H1 (cell line): ENCODE data around the gene H1-8. TPM values are rescaled to one million over a fixed set of nuclear protein-coding genes. Genes with fewer than 3 reads are reported as not detected.

Experiments
- CTCF ChIA-PET: fragments of 300-600 bp; sonication (Branson Sonifier 250); formaldehyde crosslinking; loops from one replicate; lab custom pipeline; 2021; ENCODE audit not compliant: partially characterized antibody; lab: Charles Lee
- POLR2A ChIA-PET: fragments of 300-600 bp; sonication (Branson Sonifier 250); formaldehyde crosslinking; loops from one replicate; lab custom pipeline; 2021; ENCODE audit warnings: inconsistent platforms; ENCODE audit not compliant: partially characterized antibody; lab: Charles Lee
- DNase-seq, 2 experiments: peaks; one replicate each; pipeline versions ENCODE4 v3.0.0 to v3.0.0-alpha.2; 2010 to 2022; ENCODE audit warnings: low spot score in 2 of 2, low read depth in 1 of 2, mixed read lengths in 1 of 2
- FAIRE-seq: peaks from 2 replicates; lab custom pipeline; 2011; peaks lifted over from hg19 to GRCh38; lab: Jason Lieb, UNC
- H2AFZ ChIP-seq: 2 replicates; pipeline ENCODE4 v1.8.1; 2012; ENCODE audit warnings: low read length, inconsistent platforms
- H2AK5ac ChIP-seq: 2 replicates; pipeline ENCODE4 v1.6.1; 2013; ENCODE audit warnings: low read depth, low read length
- H2BK120ac ChIP-seq: replicated peaks from 2 replicates; pipeline ENCODE3; 2013; ENCODE audit warnings: low read depth, low read length, inconsistent platforms
- H2BK12ac ChIP-seq: 2 replicates; pipeline ENCODE4 v1.6.1; 2013; ENCODE audit warnings: low read depth, low read length
- H2BK15ac ChIP-seq: 2 replicates; pipeline ENCODE4 v1.6.1; 2013; ENCODE audit warnings: low read length
- H2BK20ac ChIP-seq: 2 replicates; pipeline ENCODE4 v1.6.1; 2013; ENCODE audit warnings: low read length
- H2BK5ac ChIP-seq: 2 replicates; pipeline ENCODE4 v1.6.1; 2013; ENCODE audit warnings: low read depth, low read length
- H3K14ac ChIP-seq: 2 replicates; pipeline ENCODE4 v1.6.1; 2013; ENCODE audit warnings: inconsistent platforms; ENCODE audit not compliant: insufficient read length
- H3K18ac ChIP-seq: 2 replicates; pipeline ENCODE4 v1.6.1; 2013; ENCODE audit warnings: low read length; ENCODE audit errors: extremely low read depth
- H3K23ac ChIP-seq: 2 replicates; pipeline ENCODE4 v1.6.1; 2013; ENCODE audit warnings: inconsistent platforms; ENCODE audit not compliant: insufficient read length
- H3K23me2 ChIP-seq: 2 replicates; pipeline ENCODE4 v1.6.1; 2013; ENCODE audit warnings: low read depth, low read length
- H3K27ac ChIP-seq: 2 replicates; pipeline ENCODE4 v1.6.1; 2011; ENCODE audit warnings: low read depth, low read length, inconsistent platforms
- H3K27me3 ChIP-seq, 4 experiments: replicated peaks in 1 of 4; 1 replicate in 1 of 4; 2 replicates in 3 of 4; pipeline versions ENCODE4 v1.6.1 to v1.8.1; 2011 to 2013; ENCODE audit warnings: low read length in 3 of 4, mild to moderate bottlenecking in 3 of 4, inconsistent platforms in 2 of 4, mixed read lengths in 2 of 4, moderate library complexity in 1 of 4; ENCODE audit not compliant: control insufficient read depth in 3 of 4, insufficient read depth in 3 of 4; ENCODE audit errors: extremely low read depth in 1 of 4
- H3K36me3 ChIP-seq, 4 experiments: 2 replicates each; pipeline versions ENCODE4 v1.6.1 to v1.8.1; 2011 to 2013; ENCODE audit warnings: mild to moderate bottlenecking in 4 of 4, low read length in 3 of 4, moderate library complexity in 2 of 4, control low read depth in 1 of 4, inconsistent platforms in 1 of 4; ENCODE audit not compliant: insufficient read depth in 4 of 4, control insufficient read depth in 2 of 4
- H3K4ac ChIP-seq: replicated peaks from 2 replicates; pipeline ENCODE3; 2013; ENCODE audit warnings: low read length, low read depth, mixed read lengths, inconsistent platforms; ENCODE audit not compliant: insufficient read length
- H3K4me1 ChIP-seq, 4 experiments: replicated peaks in 1 of 4; 1 replicate in 1 of 4; 2 replicates in 3 of 4; pipeline versions ENCODE4 v1.6.1 to v1.8.1; 2011 to 2013; ENCODE audit warnings: low read length in 3 of 4, inconsistent platforms in 2 of 4, mixed read lengths in 1 of 4; ENCODE audit not compliant: insufficient read depth in 4 of 4, control insufficient read depth in 3 of 4
- H3K4me2 ChIP-seq, 2 experiments: 2 replicates each; pipeline versions ENCODE4 v1.6.1 to v1.8.1; 2011 to 2013; ENCODE audit warnings: low read depth in 2 of 2, low read length in 2 of 2, control low read depth in 1 of 2, inconsistent platforms in 1 of 2, mild to moderate bottlenecking in 1 of 2; ENCODE audit not compliant: insufficient read depth in 1 of 2
- H3K4me3 ChIP-seq, 4 experiments: fragments of 200-600, 300-600 bp in 1 of 4; sonication (generic), shearing (Covaris generic), sonication (Bioruptor Twin) in 1 of 4; 2 replicates each; pipeline versions ENCODE4 v1.5.1 to v1.8.1; 2011 to 2016; ENCODE audit warnings: low read length in 4 of 4, low read depth in 3 of 4, control low read depth in 2 of 4, inconsistent platforms in 2 of 4, mild to moderate bottlenecking in 2 of 4, mixed read lengths in 1 of 4, moderate library complexity in 1 of 4; ENCODE audit not compliant: insufficient read depth in 2 of 4; ENCODE audit errors: extremely low read depth in 1 of 4
- H3K56ac ChIP-seq: replicated peaks from 2 replicates; pipeline ENCODE3; 2013; ENCODE audit warnings: low read depth, mild to moderate bottlenecking, mixed read lengths, low read length, inconsistent platforms; ENCODE audit not compliant: insufficient read length
- H3K79me1 ChIP-seq: 2 replicates; pipeline ENCODE4 v1.6.1; 2013; ENCODE audit warnings: low read depth, low read length, control low read depth
- H3K79me2 ChIP-seq, 2 experiments: 2 replicates each; pipeline versions ENCODE4 v1.6.1 to v1.8.1; 2012 to 2013; ENCODE audit warnings: low read length in 2 of 2, mild to moderate bottlenecking in 2 of 2, inconsistent platforms in 1 of 2; ENCODE audit not compliant: insufficient read depth in 2 of 2, control insufficient read depth in 1 of 2
- H3K9ac ChIP-seq, 4 experiments: replicated peaks in 1 of 4; 1 replicate in 1 of 4; 2 replicates in 3 of 4; pipeline versions ENCODE4 v1.6.1 to v1.8.1; 2011 to 2013; ENCODE audit warnings: low read depth in 3 of 4, low read length in 3 of 4, control low read depth in 2 of 4, mild to moderate bottlenecking in 2 of 4, moderate library complexity in 2 of 4, inconsistent platforms in 1 of 4; ENCODE audit errors: extremely low read depth in 1 of 4
- H3K9me3 ChIP-seq, 2 experiments: 2 replicates each; pipeline versions ENCODE4 v1.6.1 to v1.8.1; 2012 to 2013; ENCODE audit warnings: mild to moderate bottlenecking in 2 of 2, moderate library complexity in 2 of 2, control low read depth in 1 of 2, inconsistent platforms in 1 of 2, low read depth in 1 of 2, low read length in 1 of 2, mixed read lengths in 1 of 2; ENCODE audit not compliant: insufficient read depth in 2 of 2
- H4K20me1 ChIP-seq, 2 experiments: replicated peaks in 1 of 2; 2 replicates each; pipeline versions ENCODE3 to v1.8.1; 2011 to 2013; ENCODE audit warnings: inconsistent platforms in 2 of 2, low read length in 2 of 2, mild to moderate bottlenecking in 1 of 2; ENCODE audit not compliant: insufficient read depth in 2 of 2, control insufficient read depth in 1 of 2
- H4K5ac ChIP-seq: 2 replicates; pipeline ENCODE4 v1.6.1; 2013; ENCODE audit warnings: low read length, low read depth, mixed read lengths, inconsistent platforms; ENCODE audit not compliant: insufficient read length
- H4K8ac ChIP-seq: 2 replicates; pipeline ENCODE4 v1.8.0; 2013; ENCODE audit warnings: mild to moderate bottlenecking, moderate library complexity, low read length, inconsistent platforms; ENCODE audit not compliant: insufficient read depth; ENCODE audit errors: extremely low read depth
- H4K91ac ChIP-seq: replicated peaks from 2 replicates; pipeline ENCODE3; 2013; ENCODE audit warnings: low read length, mixed read lengths, inconsistent platforms; ENCODE audit not compliant: insufficient read length
- CHD2 ChIP-seq: IDR thresholded peaks from 2 replicates; pipeline ENCODE4 v1.6.1; 2012; ENCODE audit warnings: low read length, improper control_type of control experiment
- CREB1 ChIP-seq: IDR thresholded peaks from 2 replicates; pipeline ENCODE4 v1.6.1; 2012; ENCODE audit warnings: inconsistent platforms
- CTBP2 ChIP-seq: IDR thresholded peaks from 2 replicates; pipeline ENCODE4 v1.7.0; 2011; ENCODE audit warnings: borderline replicate concordance, mild to moderate bottlenecking, moderate library complexity, mixed read lengths, low read length; ENCODE audit not compliant: insufficient read depth, insufficient read length
- GTF2F1 ChIP-seq: IDR thresholded peaks from 2 replicates; pipeline ENCODE4 v1.6.1; 2012; ENCODE audit warnings: low read depth, low read length, improper control_type of control experiment, borderline replicate concordance
- KDM1A ChIP-seq: fragments of 200-600, 300-600 bp; sonication (generic); IDR thresholded peaks from 2 replicates; pipeline ENCODE4 v1.7.1; 2016; ENCODE audit warnings: mild to moderate bottlenecking, low read length, borderline replicate concordance
- POLR2AphosphoS5 ChIP-seq: IDR thresholded peaks from 2 replicates; pipeline ENCODE4 v1.6.1; 2011; ENCODE audit warnings: low read depth, low read length
- RFX5 ChIP-seq: IDR thresholded peaks from 2 replicates; pipeline ENCODE4 v1.6.1; 2011; ENCODE audit warnings: low read depth, low read length, improper control_type of control experiment, borderline replicate concordance
- SAP30 ChIP-seq: fragments of 300-600 bp; sonication (generic); IDR thresholded peaks from 2 replicates; pipeline ENCODE4 v1.7.1; 2012; ENCODE audit warnings: low read length, moderate library complexity, mild to moderate bottlenecking, inconsistent platforms; ENCODE audit not compliant: insufficient read depth, insufficient replicate concordance
- SIX5 ChIP-seq: IDR thresholded peaks from 2 replicates; pipeline ENCODE4 v1.6.1; 2011; ENCODE audit warnings: mild to moderate bottlenecking, low read depth, low read length
- SRF ChIP-seq: IDR thresholded peaks from 2 replicates; pipeline ENCODE4 v1.6.1; 2011; ENCODE audit warnings: mild to moderate bottlenecking, low read depth, low read length, moderate library complexity
- TBP ChIP-seq: IDR thresholded peaks from 2 replicates; pipeline ENCODE4 v1.6.1; 2011; ENCODE audit warnings: low read depth, low read length, improper control_type of control experiment
- WGBS, 2 experiments: shearing (Covaris generic) in 1 of 2; methylation state at CpG; one replicate each; pipeline versions ENCODE4 v1.1.6 to v1.1.7; 2013 to 2015; ENCODE audit warnings: low lambda C conversion rate in 2 of 2, mixed read lengths in 2 of 2, inconsistent platforms in 1 of 2, low coverage in 1 of 2, missing lambda C conversion rate in 1 of 2; ENCODE audit not compliant: insufficient replicate concordance in 2 of 2, insufficient coverage in 1 of 2, insufficient read length in 1 of 2; ENCODE audit errors: extremely low coverage in 1 of 2, missing lambda C conversion rate in 1 of 2; 5-methylcytosine and 5-hydroxymethylcytosine counted together
- polyA plus RNA-seq, 7 experiments: library from polyadenylated mRNA; depleted of rRNA in 3 of 7; stranded (reverse) in 5 of 7; unstranded in 2 of 7; fragments of >200 nt in 5 of 7; fragments of 200-250 nt in 2 of 7; gene quantifications; 1 replicate in 5 of 7; 2 replicates in 1 of 7; 4 replicates in 1 of 7; pipeline versions ENCODE4 v1.2.1 to v1.2.3, GENCODE V29; 2011 to 2013; ENCODE audit warnings: missing spikeins in 2 of 7, mixed read lengths in 2 of 7
- total RNA-seq: library from RNA; stranded (reverse); fragmentation: NEBNext Ultra II Directional; extraction: Animal tissue kit (Norgen Biotek cat#: 25700); gene quantifications from 2 replicates; pipeline ENCODE4 v1.2.1, GENCODE V29; 2021
- TF ChIP-seq, protein P1 (sequence below): IDR thresholded peaks from 2 replicates; pipeline ENCODE4 v1.6.1; 2012; ENCODE audit warnings: low read length, inconsistent platforms
- TF ChIP-seq, protein P2 (sequence below): IDR thresholded peaks from 2 replicates; pipeline ENCODE4 v1.6.1; 2012; ENCODE audit warnings: inconsistent platforms

H1-8 gene
- total and polyA plus RNA-seq, 2 of the 8 experiments (the other 6 are each of a cell fraction or from before 2014, with no cell fraction given) = not detected

DNA sequence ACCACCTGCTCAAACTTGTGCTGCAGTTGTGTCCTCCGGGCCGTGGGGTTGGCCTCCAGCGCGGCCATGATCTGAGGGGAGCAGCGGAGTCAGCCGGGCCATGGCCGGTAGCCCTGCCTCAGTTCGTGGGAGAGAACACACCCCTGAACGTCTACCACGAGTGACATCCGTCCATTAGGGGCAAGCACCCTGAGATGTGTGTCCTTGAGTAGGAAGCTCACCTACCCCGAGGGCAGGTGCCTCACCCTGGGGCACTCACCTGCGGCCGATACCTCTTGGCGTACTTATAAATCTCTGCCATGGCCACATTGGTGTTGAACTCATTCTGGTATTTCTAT lies 13.4 kb downstream of the H1-8 start:
- Histone ChIP-seq H2BK12ac (no peak overlapping the region), H2BK15ac (no peak overlapping the region), H3K4ac (no peak overlapping the region), H3K14ac (no peak overlapping the region), H3K23ac (no peak overlapping the region), H3K56ac (no peak overlapping the region), H3K4me1 (peaks cover 3 to 22% (median 11%) of the 10 kb centered on the region in 4 experiments), H4K91ac (no peak overlapping the region), H3K4me3 (no peak overlapping the region), H3K4me2 (no peak overlapping the region), H3K9ac (no peak overlapping the region), H3K23me2 (no peaks in the 10 kb centered on the region), H4K20me1 (peaks cover 0 to 1% of the 10 kb centered on the region in 2 experiments), H4K5ac (no peak overlapping the region), H2AK5ac (no peak overlapping the region), H3K27ac (no peak overlapping the region), H3K79me1 (no peaks in the 10 kb centered on the region), H2BK20ac (no peak overlapping the region), H3K27me3 (no peaks in the 10 kb centered on the region; a peak in 1 of 7 replicates), H2BK5ac (no peak overlapping the region), H2BK120ac (no peak overlapping the region), H3K9me3 (no peaks in the 10 kb centered on the region), H3K36me3 (no peaks in the 10 kb centered on the region; a peak in 1 of 8 replicates), H3K18ac (no peak overlapping the region), H3K79me2 (no peaks in the 10 kb centered on the region), H2AFZ (no peak overlapping the region), H4K8ac (no peak overlapping the region)
- no peak for DNase-seq
- 96% methylated on average over 15 of the region's 15 CpGs; no CpG with 5 or more reads in 1 of the 2 experiments for WGBS, 2 experiments
- CTCF ChIA-PET = interaction anchor here (2.3 to 11.3 kb wide), 3 partner anchors 10 to 67 kb away, joined by 10 to 93 read pairs (median 10); no protein-coding TSS in a partner anchor
- POLR2A ChIA-PET = no interaction called here
- no peak for FAIRE-seq
- TF ChIP-seq, protein P1, sequence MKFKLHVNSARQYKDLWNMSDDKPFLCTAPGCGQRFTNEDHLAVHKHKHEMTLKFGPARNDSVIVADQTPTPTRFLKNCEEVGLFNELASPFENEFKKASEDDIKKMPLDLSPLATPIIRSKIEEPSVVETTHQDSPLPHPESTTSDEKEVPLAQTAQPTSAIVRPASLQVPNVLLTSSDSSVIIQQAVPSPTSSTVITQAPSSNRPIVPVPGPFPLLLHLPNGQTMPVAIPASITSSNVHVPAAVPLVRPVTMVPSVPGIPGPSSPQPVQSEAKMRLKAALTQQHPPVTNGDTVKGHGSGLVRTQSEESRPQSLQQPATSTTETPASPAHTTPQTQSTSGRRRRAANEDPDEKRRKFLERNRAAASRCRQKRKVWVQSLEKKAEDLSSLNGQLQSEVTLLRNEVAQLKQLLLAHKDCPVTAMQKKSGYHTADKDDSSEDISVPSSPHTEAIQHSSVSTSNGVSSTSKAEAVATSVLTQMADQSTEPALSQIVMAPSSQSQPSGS = no peak
- TF ChIP-seq POLR2AphosphoS5 (no peak), GTF2F1 (no peak), SIX5 (no peak), CTBP2 (no peak), TBP (no peak), SAP30 (no peak), SRF (no peak), CHD2 (no peak), KDM1A (no peak), RFX5 (no peak), CREB1 (no peak)
- TF ChIP-seq, protein P2, sequence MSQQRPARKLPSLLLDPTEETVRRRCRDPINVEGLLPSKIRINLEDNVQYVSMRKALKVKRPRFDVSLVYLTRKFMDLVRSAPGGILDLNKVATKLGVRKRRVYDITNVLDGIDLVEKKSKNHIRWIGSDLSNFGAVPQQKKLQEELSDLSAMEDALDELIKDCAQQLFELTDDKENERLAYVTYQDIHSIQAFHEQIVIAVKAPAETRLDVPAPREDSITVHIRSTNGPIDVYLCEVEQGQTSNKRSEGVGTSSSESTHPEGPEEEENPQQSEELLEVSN = no peak
